Breast epithelium (tissue), 3 donors: ENCODE results near the gene IDE.

Experiments
- CTCF ChIP-seq, 3 donors: fragments of 450-650 bp; IDR thresholded peaks; one replicate each; pipeline ENCODE4 v1.5.1; 2016 to 2017; ENCODE audit warnings: antibody characterized with exemption in 3 of 3, mild to moderate bottlenecking in 3 of 3, moderate library complexity in 3 of 3
- POLR2AphosphoS5 ChIP-seq, 3 donors: sonication (generic); formaldehyde crosslinking; IDR thresholded peaks; one replicate each; pipeline ENCODE4 v1.6.1; 2017; ENCODE audit warnings: antibody characterized with exemption in 3 of 3

DNA sequence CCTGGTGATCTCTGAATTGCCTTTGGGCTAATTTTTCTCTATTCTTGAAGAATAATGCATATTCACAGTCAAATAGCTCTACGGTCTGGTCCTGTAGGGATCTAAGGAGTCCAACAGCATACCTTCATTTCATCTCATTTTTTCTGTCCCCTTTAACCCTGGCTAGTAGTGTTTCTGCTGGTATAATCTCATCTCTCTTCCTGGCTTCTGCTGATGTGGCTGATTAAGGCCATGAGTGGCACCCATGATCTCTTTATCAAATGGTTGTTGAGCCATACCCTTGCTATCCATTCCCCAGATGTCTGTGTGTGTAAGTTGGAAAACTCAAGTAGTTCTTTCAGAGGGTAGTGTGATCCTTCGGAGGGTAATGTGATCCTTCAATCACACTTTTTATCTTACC lies 163.4 kb downstream of the IDE start:
- TF ChIP-seq POLR2AphosphoS5 (IDR thresholded peaks at IDR 0.05) (no peak), CTCF (IDR thresholded peaks at IDR 0.05) (no peak)
